GM18526 (cell line): ENCODE measurements around the gene TMEM208.
A peak's percentile ranks its signal among the peaks of the same experiment; 100 is the strongest.

Experiments used
- POLR2A ChIP-seq: IDR thresholded peaks from 3 replicates; pipeline ENCODE4 v1.6.1; 2011; ENCODE audit not compliant: insufficient read length; ENCODE audit errors: extremely low read depth

The TMEM208 gene

DNA sequence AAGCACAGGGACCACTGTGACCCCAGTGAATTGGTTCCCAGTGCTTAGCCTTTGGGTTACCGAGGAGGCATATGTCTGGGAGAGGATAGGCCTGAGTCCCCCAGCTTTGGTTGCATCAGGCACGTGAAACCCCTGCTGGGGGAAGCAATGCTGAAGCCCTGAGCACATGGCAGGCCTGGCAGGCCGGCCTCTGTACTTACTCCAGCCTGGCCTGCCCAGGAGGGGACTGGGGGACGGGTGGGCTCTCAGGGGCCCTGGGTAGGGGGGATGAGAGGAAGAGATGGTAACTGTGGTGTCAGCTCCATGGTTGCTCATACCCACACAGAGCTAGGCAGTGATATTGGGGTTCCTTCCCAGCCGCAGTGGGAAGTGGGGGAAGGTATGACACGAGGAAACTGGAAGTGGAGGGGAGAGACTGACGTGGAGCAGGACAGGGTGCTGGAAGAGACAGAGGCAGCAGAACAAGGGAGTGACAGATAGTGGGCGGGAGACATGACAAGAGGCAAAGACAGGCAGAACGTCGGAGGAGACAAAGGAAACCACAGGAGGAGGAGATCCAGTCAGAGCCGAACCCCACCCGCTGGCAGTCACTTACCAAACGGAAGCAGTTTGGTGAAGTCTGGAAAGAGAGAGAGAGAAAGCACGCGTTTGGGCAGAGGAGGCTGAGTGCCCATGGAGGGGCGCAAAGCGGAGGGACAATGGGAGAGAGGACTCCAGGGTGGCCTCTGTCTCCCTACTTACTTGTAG is 9.1 kb downstream of the TMEM208 start:
- no peak for TF ChIP-seq POLR2A

DNA sequence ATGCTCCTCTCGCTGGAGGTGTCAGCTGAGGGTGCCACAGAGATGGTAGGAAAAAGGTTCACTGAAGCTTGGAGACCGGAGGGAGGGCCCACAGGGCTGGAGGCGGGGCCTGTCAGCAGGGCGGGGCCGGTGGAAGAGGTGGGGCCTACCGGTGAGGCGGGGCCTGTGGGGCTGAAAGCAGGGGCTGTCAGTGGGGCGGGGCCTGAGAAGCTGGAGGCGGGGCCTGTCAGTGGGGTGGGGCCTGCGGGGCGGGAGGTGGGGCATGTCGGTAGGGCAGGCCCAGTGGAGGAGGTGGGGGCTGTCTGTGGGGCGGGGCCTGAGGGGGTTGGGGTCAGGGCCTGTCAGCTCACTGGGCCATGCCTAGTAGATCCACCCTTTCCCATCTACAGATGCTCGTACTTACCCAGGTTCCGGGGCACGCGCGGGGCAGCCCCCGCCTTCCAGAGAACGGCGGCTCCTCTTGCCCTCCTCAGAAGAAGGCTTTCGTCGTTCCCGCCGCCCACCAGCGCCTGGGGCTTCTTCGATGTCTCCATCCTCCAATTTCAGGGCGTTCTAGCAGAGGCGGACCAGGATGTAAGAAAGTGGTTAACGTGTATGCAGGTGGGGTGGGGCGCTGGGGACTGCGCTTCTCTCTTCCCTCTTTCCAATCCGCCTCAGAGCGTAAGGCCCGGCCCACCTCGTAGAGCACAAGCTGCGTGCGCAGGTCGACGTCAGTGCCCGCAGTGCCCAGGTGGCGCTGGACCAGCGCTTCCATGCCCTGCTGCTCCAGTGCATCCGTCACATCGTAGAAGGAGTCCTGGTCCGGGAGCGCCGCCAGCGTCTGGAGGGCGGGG is 9.8 kb downstream of the TMEM208 start:
- no peak for TF ChIP-seq POLR2A

GRCh38 chr16:67237396-67238277 is 10.7 kb downstream of the TMEM208 start:
- TF ChIP-seq POLR2A: no peak

GRCh38 chr16:67238278-67238575 is 11.3 kb downstream of the TMEM208 start:
- no peak for TF ChIP-seq POLR2A

DNA sequence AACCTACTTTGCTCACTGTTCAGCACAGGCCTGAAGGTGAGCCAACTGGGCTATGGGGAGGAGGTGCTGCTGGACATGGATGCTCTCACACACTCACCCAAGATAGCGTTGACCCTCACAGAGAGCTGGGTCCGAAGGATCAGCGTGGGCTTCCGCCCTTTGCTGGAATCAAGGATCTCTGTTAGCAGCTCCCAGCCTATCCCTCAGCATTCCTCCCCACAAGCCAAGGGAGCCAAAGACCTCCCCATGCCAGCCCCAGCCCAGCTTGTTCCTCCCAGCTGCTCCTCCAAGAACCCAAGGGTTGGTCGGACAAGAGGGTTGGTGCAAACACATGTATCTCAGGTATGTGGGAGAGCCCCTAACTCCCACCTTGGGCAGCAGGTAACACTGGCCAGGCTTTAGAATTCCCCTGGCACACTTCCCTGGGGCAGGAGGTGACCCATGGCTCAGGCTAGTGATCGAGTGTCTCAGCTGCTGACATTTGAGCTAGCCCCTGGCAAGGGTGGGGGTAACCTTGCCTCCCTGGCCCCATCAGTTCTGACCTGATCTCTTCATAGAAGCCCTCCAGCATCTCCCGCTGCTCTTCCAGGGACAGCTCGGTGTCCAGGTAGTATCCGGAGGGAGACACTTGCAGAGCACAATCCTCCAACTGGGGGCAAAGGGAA is 12.0 kb downstream of the TMEM208 start:
- TF ChIP-seq POLR2A: no peak

GRCh38 chr16:67240506-67240905 is 13.6 kb downstream of the TMEM208 start:
- no peak for TF ChIP-seq POLR2A

- TF ChIP-seq POLR2A: no peak
Measured at GRCh38 chr16:67241008-67241900, 14.3 kb downstream of the TMEM208 start.

- TF ChIP-seq POLR2A: no peak
Measured at GRCh38 chr16:67242138-67242730, 15.3 kb downstream of the TMEM208 start.

DNA sequence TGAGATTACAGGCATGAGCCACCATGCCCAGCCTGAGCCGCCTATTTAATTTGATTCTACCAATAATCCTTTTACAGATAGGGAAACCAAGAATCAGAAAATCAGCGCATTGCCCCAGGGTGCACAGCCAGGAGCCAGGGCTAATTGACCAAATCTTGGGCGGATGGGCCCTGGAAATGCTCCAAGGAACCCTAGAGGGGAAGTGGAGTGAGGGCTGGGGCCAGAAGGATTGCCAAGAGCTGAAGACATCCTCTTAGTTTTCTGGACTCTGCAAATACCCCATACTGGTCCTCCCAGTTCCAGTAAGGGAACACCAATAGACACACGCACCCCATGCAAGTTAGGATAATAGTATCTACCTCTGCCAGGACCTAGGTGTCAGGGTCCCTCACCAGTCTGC is 16.6 kb downstream of the TMEM208 start:
- TF ChIP-seq POLR2A: no peak

GRCh38 chr16:67244387-67245185 is 17.7 kb downstream of the TMEM208 start:
- TF ChIP-seq POLR2A: peak; percentile 58

DNA sequence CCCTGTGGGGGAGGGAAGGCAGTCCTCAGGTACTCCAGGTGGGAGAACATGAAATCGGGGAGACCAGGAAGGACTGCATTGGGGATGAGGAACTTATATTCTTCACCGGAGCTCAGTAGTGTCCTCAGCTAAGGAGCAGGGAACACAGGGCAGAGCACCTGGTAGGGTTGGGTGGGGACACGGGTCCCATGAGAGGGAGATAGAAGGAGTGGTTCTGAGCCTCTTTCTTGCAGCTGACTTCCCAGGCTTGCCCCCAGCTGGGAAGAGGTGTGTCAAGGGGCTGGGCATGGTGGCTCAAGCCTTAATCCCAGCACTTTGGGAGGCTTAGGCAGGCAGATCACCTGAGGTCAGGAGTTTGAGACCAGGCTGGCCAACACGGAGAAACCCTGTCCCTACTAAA is 18.3 kb downstream of the TMEM208 start:
- no peak for TF ChIP-seq POLR2A

GRCh38 chr16:67245674-67246080 is 18.7 kb downstream of the TMEM208 start:
- no peak for TF ChIP-seq POLR2A
